ENCODE results near the gene RALB. TPM values are rescaled to one million over a fixed set of nuclear protein-coding genes. Genes with fewer than 3 reads are reported as not detected.

Gene RALB
- total RNA-seq, 1 experiment from 2014 or later, result 17.1 TPM

GRCh38 chr2:120307482-120307881, 54.8 kb downstream of the RALB start:
- H3K36me3 Mint-ChIP-seq, result no peaks in the 10 kb centered on the region
- DNase-seq (ENCODE audit: low spot score) (no peak), ATAC-seq (no peak)
- no peak overlapping the region for H3K27ac Mint-ChIP-seq
- TF ChIP-seq USF2 (CRISPR knock-in tag; IDR thresholded peaks at IDR 0.05) (no peak), RELA (CRISPR knock-in tag; IDR thresholded peaks at IDR 0.05; ENCODE audit: borderline replicate concordance) (no peak), SP1 (CRISPR knock-in tag; conservative IDR thresholded peaks at IDR 0.05) (no peak), E2F4 (CRISPR knock-in tag; IDR thresholded peaks at IDR 0.05; ENCODE audit: borderline replicate concordance, low read depth) (no peak), STAT6 (CRISPR knock-in tag; conservative IDR thresholded peaks at IDR 0.05; ENCODE audit: low read depth) (no peak), ZNF138 (CRISPR knock-in tag; conservative IDR thresholded peaks at IDR 0.05) (no peak), NR3C1 (CRISPR knock-in tag; conservative IDR thresholded peaks at IDR 0.05; ENCODE audit: low read depth) (no peak), OVOL2 (CRISPR knock-in tag; IDR thresholded peaks at IDR 0.05; ENCODE audit: borderline replicate concordance) (no peak), FOXP1 (CRISPR knock-in tag; IDR thresholded peaks at IDR 0.05; ENCODE audit: borderline replicate concordance) (no peak)
- CTCF ChIA-PET, result no interaction called here
- H3K4me3 Mint-ChIP-seq, result no peak overlapping the region
- peaks cover 56% of the 10 kb centered on the region for H3K27me3 Mint-ChIP-seq (ENCODE audit: low read depth)
- H3K4me1 Mint-ChIP-seq, result peaks cover 8% of the 10 kb centered on the region
- POLR2A ChIA-PET, result no interaction called here
- no peaks in the 10 kb centered on the region for H3K9me3 Mint-ChIP-seq

- ATAC-seq (no peak), DNase-seq (ENCODE audit: low spot score) (no peak)
- H3K36me3 Mint-ChIP-seq, result no peaks in the 10 kb centered on the region
- H3K4me1 Mint-ChIP-seq, result peaks cover 9% of the 10 kb centered on the region
- no peak overlapping the region for H3K4me3 Mint-ChIP-seq
- no peak overlapping the region for H3K27ac Mint-ChIP-seq
- no peaks in the 10 kb centered on the region for H3K9me3 Mint-ChIP-seq
- ChIA-PET CTCF (no interaction called here), POLR2A (no interaction called here)
- peaks cover 64% of the 10 kb centered on the region for H3K27me3 Mint-ChIP-seq (ENCODE audit: low read depth)
- TF ChIP-seq NFATC4 (CRISPR knock-in tag; IDR thresholded peaks at IDR 0.05) (no peak), NFYB (CRISPR knock-in tag; conservative IDR thresholded peaks at IDR 0.05; ENCODE audit: low read depth) (no peak), GTF2I (CRISPR knock-in tag; conservative IDR thresholded peaks at IDR 0.05) (no peak), PREB (CRISPR knock-in tag; IDR thresholded peaks at IDR 0.05; ENCODE audit: borderline replicate concordance) (no peak), PRRX2 (CRISPR knock-in tag; IDR thresholded peaks at IDR 0.05) (no peak), ZNF532 (CRISPR knock-in tag; IDR thresholded peaks at IDR 0.05; ENCODE audit: borderline replicate concordance) (no peak), MXD4 (CRISPR knock-in tag; IDR thresholded peaks at IDR 0.05; ENCODE audit: borderline replicate concordance) (no peak), ATF2 (CRISPR knock-in tag; IDR thresholded peaks at IDR 0.05; ENCODE audit: borderline replicate concordance, low read depth) (no peak)
Observed at GRCh38 chr2:120308038-120308910, 55.6 kb downstream of the RALB start.
